ENCODE data around the gene CACNG1.

CACNG1 gene

DNA sequence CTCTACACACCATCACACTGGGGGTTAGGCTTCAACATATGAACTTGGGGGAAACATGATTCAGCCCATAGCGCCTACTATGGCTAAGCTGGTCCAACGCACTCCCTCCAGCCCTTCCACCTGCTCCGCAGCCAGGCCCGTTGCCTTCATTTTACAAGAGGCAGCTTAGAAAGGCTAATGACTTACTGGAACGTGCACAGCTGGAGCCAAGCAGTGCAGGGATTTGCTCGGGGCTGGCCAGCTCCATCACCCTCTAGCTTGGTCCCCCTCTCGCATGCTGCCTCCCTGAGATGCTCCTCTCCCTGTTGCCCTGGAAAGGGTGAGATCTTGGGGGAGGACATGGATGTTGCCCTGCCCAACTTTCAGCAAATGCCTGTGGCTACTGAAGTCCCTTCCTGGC, 2.8 kb upstream of the CACNG1 start:
- no peak for TF ChIP-seq CTCF (IDR thresholded peaks at IDR 0.05; ENCODE audit: low read depth, low read length, missing control alignments)
- H3K4me3 ChIP-seq (ENCODE audit: low read depth, low read length), result no peak overlapping the region
- no peak for DNase-seq (ENCODE audit: low read depth)
- in situ Hi-C loops (cut with HindIII; ENCODE audit: low sequenced_read_pairs), result no loop called here

GRCh38 chr17:67041941-67042899, 2.1 kb upstream of the CACNG1 start:
- TF ChIP-seq CTCF (IDR thresholded peaks at IDR 0.05; ENCODE audit: low read depth, low read length, missing control alignments), result no peak
- no peak overlapping the region for H3K4me3 ChIP-seq (ENCODE audit: low read depth, low read length)
- no peak for DNase-seq (ENCODE audit: low read depth)
- in situ Hi-C loops (cut with HindIII; ENCODE audit: low sequenced_read_pairs), result no loop called here

GRCh38 chr17:67043283-67043682, 1.1 kb upstream of the CACNG1 start:
- in situ Hi-C loops (cut with HindIII; ENCODE audit: low sequenced_read_pairs), result no loop called here
- H3K4me3 ChIP-seq (ENCODE audit: low read depth, low read length), result no peak overlapping the region
- DNase-seq (ENCODE audit: low read depth), result no peak
- TF ChIP-seq CTCF (IDR thresholded peaks at IDR 0.05; ENCODE audit: low read depth, low read length, missing control alignments), result no peak

DNA sequence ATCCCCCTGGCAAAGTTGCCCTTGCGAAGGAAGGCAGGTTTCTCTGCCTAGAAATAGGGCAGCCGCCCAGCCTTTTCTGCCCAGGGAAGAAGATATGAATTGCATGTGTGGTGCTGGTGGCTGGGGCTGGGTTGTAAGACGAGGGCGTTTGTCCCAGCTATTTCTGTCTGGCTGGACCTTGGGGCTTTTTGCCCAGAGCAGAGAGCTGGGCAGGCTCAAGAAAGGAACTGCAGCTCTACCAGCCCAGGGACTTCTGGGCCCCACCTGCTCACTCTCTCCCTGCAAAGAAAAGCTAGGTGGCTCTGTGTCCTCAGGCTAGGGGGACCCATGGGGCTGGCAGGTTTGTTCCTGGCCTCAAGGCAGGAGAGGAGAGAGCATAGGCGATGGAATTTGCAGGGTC, 586 bp downstream of the CACNG1 start:
- in situ Hi-C loops (cut with HindIII; ENCODE audit: low sequenced_read_pairs), result no loop called here
- DNase-seq (ENCODE audit: low read depth), result no peak
- TF ChIP-seq CTCF (IDR thresholded peaks at IDR 0.05; ENCODE audit: low read depth, low read length, missing control alignments), result no peak

GRCh38 chr17:67046398-67046797, 2.0 kb downstream of the CACNG1 start:
- TF ChIP-seq CTCF (IDR thresholded peaks at IDR 0.05; ENCODE audit: low read depth, low read length, missing control alignments), result no peak
- no peak for DNase-seq (ENCODE audit: low read depth)

More for the DNA sequence above, 586 bp downstream of the CACNG1 start:
- no peak overlapping the region for H3K4me3 ChIP-seq (ENCODE audit: low read depth, low read length)

DNA sequence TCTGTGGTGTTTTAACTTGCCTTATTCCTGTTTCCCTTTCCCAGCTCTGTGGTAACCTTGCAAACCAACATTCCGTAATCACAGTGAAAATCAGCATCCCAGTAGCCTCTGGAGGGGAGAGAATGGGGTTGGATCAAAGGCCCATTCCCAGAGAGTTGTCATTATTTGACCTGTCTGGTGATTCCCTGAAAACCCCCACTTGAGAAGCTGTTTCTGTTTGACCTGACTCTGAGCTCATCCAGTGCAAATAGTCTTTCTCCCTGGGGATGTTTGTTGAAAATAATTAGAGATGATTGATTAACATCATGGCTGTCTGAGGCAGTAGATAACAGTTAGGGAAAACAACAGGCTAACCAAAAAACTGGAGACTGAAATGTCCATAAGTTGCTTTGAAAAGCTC, 3.0 kb downstream of the CACNG1 start:
- H3K4me3 ChIP-seq (ENCODE audit: low read depth, low read length), result no peak overlapping the region
- no peak for DNase-seq (ENCODE audit: low read depth)
- TF ChIP-seq CTCF (IDR thresholded peaks at IDR 0.05; ENCODE audit: low read depth, low read length, missing control alignments), result no peak
- in situ Hi-C loops (cut with HindIII; ENCODE audit: low sequenced_read_pairs), result no loop called here

More at GRCh38 chr17:67046398-67046797, 2.0 kb downstream of the CACNG1 start:
- H3K4me3 ChIP-seq (ENCODE audit: low read depth, low read length), result no peak overlapping the region
- in situ Hi-C loops (cut with HindIII; ENCODE audit: low sequenced_read_pairs), result no loop called here

All from astrocyte of the cerebellum (primary cell).